GM12865 (cell line): ENCODE data around the gene BMPR1A.
A peak's percentile ranks its signal among the peaks of the same experiment; 100 is the strongest.

ENCODE experiments used
- DNase-seq: peaks from one replicate; pipeline ENCODE4 v3.0.0; 2010; ENCODE audit warnings: low read depth
- H3K4me3 ChIP-seq: 2 replicates; pipeline ENCODE4 v1.5.1; 2011; ENCODE audit warnings: mild to moderate bottlenecking, low read depth, low read length, control low read depth
- TF ChIP-seq, protein P1 (sequence below): IDR thresholded peaks from 2 replicates; pipeline ENCODE4 v1.5.1; 2011; ENCODE audit warnings: low read length, control low read depth, low read depth, inconsistent platforms; ENCODE audit not compliant: insufficient read depth; ENCODE audit errors: missing control alignments

The BMPR1A gene

DNA sequence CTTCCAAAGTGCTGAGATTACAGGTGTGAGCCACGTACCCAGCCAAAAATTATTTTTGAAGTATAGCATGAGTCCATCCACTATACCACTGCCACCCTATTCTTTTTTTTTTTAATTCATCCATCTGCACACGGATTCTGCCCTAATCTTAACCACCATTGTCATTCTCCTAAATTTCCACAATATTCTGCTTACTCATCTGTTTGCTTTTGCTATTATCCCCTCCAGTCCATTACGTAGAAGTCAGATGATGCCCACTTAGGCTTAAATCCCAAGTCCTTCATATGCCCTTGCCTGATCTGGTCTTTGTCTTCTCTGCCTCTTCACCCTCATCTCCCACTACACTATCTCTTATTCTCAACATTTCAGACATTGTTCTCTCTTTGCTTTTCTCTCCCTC is 114.3 kb downstream of the BMPR1A start:
- no peak overlapping the region for H3K4me3 ChIP-seq
- DNase-seq: no peak
- TF ChIP-seq, protein P1, sequence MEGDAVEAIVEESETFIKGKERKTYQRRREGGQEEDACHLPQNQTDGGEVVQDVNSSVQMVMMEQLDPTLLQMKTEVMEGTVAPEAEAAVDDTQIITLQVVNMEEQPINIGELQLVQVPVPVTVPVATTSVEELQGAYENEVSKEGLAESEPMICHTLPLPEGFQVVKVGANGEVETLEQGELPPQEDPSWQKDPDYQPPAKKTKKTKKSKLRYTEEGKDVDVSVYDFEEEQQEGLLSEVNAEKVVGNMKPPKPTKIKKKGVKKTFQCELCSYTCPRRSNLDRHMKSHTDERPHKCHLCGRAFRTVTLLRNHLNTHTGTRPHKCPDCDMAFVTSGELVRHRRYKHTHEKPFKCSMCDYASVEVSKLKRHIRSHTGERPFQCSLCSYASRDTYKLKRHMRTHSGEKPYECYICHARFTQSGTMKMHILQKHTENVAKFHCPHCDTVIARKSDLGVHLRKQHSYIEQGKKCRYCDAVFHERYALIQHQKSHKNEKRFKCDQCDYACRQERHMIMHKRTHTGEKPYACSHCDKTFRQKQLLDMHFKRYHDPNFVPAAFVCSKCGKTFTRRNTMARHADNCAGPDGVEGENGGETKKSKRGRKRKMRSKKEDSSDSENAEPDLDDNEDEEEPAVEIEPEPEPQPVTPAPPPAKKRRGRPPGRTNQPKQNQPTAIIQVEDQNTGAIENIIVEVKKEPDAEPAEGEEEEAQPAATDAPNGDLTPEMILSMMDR: no peak

DNA sequence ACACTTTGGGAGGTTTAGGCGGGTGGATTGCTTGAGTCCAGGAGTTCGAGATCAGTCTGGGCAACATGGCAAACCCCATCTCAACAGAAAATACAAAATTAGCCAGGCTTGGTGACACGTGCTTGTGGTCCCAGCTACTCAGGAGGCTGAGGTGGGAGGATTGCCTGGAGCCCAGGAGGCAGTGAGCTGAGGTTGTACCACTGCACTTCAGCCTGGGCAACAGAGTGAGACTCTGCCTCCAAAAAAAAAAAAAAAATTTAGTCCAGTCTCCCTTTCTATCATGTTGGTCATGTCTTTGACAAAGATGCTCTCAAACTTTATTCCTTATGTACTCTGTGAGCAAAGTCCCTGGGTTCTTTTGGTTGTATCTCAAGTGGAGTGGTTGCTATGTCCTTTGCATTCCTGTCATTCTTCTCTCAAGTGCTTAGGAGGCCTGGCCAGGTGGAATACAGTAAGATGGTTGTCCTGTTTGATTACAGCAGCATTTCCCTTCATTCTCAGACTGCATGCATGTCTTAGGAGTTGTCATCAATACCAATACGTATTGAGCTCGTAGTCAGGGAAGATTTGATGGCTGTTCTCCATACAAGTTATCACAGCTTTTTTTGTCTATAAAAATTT is 115.3 kb downstream of the BMPR1A start:
- H3K4me3 ChIP-seq: no peak overlapping the region
- TF ChIP-seq, protein P1: no peak
- no peak for DNase-seq

DNA sequence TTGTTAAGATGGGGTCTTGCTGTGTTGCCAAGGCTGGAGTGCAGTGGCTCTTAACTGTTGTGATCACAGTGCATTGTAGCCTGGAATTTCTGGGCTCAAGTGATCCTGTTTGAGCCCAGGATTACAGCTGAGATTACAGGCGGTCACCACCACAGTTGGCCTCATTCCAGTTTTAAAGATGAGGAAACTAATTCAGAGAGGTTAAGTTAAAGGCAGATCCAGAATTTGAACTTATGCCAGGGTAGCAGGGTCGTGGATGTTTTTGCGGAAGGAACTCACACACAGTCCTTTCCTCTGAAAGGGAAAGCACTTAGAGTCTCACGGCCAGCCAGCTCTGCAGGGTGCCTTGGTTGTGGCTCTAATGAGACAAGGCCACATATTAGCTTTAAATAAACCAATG is 116.3 kb downstream of the BMPR1A start:
- H3K4me3 ChIP-seq: no peak overlapping the region
- TF ChIP-seq, protein P1: no peak
- no peak for DNase-seq

DNA sequence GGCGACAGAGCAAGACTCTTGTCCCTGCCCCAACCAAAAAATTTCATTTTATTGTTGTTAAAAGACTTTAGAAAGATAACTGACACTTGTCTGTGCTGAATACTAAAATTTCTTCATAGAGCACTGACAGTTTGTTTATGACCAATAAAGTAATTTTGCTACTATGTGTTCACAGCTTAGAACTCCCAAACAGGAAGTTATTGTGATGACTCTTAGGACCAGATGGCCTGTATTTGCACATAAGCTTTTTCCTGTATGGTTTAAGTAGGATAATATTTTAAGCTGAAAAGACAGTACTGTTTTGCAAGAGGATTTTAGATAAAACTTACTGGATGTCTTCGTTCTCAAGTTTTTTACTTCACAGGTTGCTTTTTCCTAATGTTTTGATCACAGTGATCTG is 120.3 kb downstream of the BMPR1A start:
- H3K4me3 ChIP-seq: no peak overlapping the region
- TF ChIP-seq, protein P1: no peak
- DNase-seq: no peak

DNA sequence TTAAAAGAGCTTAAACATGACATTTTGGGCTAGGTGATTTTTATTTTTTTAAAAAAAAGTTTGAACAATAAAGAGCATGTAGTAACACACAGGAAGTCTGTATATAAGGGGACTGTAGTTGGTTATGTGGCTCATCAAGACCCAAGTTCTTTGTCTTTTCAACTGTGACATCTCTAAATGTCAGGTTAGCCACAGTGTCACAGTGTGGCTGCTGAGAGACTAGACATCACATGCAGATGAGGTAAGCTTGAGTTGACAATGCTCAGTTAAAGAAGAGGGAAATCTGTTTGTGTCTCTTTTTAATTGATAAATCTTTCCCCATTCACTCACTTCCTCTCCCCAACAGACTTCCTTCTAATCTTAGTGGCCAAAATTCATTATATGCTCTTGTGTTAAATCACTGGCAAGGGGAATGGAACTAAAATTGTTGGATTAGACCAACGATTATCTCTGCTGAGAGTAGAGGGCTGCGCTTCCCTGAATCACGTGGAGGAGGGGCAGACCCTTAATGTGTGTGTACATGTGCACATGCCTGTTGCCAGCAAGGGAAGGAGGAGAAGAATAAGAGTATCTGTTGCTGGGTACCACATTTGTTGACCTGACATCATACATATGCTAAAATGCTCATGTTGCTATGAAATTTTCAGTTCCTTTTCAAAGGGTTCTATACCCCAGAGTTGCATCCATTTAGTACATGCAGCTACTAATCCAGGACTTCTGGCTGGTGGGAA is 122.7 kb downstream of the BMPR1A start:
- peak; percentile 16 for DNase-seq
- TF ChIP-seq, protein P1: no peak
- H3K4me3 ChIP-seq: no peak overlapping the region

DNA sequence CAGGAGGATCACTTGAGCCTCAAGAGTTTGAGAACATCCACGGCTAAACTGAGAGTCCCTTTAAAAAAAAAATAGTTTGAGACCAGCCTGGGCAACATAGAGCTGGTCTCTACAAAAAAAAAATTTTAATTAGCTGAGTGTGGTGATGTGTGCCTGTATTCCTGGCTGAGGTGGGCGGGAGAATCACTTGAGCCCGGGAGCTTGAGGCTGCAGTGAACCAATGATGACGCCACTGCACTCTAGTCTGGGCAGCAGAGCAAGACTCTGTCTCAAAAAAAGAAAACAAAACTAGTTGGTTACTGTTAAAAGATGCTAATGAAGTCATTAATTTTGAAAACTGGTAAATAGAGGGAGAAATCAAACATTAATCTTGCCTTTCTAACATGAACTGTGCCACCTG is 124.6 kb downstream of the BMPR1A start:
- TF ChIP-seq, protein P1: no peak
- H3K4me3 ChIP-seq: no peak overlapping the region
- no peak for DNase-seq
